ENCODE data around the gene PYHIN1. TPM values are rescaled to one million over a fixed set of nuclear protein-coding genes. Genes with fewer than 3 reads are reported as not detected.

The PYHIN1 gene
- total and polyA plus RNA-seq, 12 donors: 0.07 to 3.1 (median 0.33) TPM; not detected in 7

DNA sequence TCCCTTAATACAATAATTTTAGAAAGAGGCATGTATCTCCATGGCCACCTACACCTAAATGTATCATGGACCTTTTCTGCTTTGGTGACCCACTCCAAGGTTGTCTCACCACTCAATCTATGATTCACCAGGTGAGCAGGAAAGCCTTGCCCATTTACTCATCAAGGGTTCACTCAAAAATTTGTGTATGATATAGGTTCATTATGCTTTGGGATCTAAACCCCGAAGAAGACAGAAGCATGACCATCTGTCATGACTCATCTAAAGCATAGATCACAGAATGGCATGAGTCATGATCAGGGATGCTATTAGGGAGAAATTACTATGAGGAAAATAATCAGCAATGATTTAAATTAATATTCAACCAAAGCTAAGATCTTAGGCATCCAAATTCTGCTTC lies 38.5 kb downstream of the PYHIN1 start:
- H3K27me3 ChIP-seq: no peaks in the 10 kb centered on the region
- TF ChIP-seq, protein P1, sequence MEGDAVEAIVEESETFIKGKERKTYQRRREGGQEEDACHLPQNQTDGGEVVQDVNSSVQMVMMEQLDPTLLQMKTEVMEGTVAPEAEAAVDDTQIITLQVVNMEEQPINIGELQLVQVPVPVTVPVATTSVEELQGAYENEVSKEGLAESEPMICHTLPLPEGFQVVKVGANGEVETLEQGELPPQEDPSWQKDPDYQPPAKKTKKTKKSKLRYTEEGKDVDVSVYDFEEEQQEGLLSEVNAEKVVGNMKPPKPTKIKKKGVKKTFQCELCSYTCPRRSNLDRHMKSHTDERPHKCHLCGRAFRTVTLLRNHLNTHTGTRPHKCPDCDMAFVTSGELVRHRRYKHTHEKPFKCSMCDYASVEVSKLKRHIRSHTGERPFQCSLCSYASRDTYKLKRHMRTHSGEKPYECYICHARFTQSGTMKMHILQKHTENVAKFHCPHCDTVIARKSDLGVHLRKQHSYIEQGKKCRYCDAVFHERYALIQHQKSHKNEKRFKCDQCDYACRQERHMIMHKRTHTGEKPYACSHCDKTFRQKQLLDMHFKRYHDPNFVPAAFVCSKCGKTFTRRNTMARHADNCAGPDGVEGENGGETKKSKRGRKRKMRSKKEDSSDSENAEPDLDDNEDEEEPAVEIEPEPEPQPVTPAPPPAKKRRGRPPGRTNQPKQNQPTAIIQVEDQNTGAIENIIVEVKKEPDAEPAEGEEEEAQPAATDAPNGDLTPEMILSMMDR (IDR thresholded peaks at IDR 0.05): no peak
- DNase-seq: no peak
- H3K36me3 ChIP-seq: no peaks in the 10 kb centered on the region
- WGBS, 2 donors: 88 to 90% methylated on average over 1 of the region's 1 CpG
- peaks cover 0 to 5% (median 0%) of the 10 kb centered on the region in 11 donors for H3K9me3 ChIP-seq
- H3K4me3 ChIP-seq: no peak overlapping the region
- H3K4me1 ChIP-seq: no peaks in the 10 kb centered on the region
- intact Hi-C loops (cut with DNase I): no loop called here
- H3K27ac ChIP-seq: no peak overlapping the region
- no peak for ATAC-seq

- Histone ChIP-seq H3K4me3 (no peak overlapping the region), H3K36me3 (no peaks in the 10 kb centered on the region), H3K27ac (no peak overlapping the region), H3K9me3 (no peaks in the 10 kb centered on the region), H3K4me1 (no peaks in the 10 kb centered on the region), H3K27me3 (no peaks in the 10 kb centered on the region)
- no peak for ATAC-seq
- TF ChIP-seq, protein P1 (IDR thresholded peaks at IDR 0.05): no peak
- no peak for DNase-seq
- intact Hi-C loops (cut with DNase I): no loop called here
These were observed 41.5 kb downstream of the PYHIN1 start for GRCh38 chr1:158972841-158973240.

DNA sequence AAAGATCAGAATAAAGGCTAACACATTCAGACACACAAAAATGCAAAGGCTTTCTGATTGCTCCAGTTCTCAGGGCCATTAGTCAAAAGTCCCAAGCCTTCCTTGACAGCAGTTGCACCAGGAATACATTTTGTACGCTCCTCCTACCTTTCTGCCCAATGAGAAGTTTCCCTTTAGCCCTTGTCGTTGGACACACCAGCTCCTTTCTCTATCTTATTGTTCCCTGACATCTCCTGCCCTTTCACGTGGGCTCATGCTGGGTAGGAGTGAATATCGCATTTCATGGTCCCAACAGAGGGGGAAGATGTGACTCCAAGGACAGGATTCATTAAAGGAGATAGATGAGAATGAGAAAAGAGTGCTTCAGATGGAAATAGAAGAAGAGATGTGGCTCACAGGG lies 44.9 kb downstream of the PYHIN1 start:
- no peaks in the 10 kb centered on the region for H3K36me3 ChIP-seq
- DNase-seq (no peak), ATAC-seq (no peak)
- no peaks in the 10 kb centered on the region for H3K4me1 ChIP-seq
- peaks cover 0 to 16% (median 0%) of the 10 kb centered on the region in 11 donors for H3K9me3 ChIP-seq
- H3K27me3 ChIP-seq: no peaks in the 10 kb centered on the region
- H3K4me3 ChIP-seq: no peak overlapping the region
- WGBS, 2 donors: 32 to 34% methylated on average over 4 of the region's 4 CpGs
- intact Hi-C loops (cut with DNase I): no loop called here
- TF ChIP-seq, protein P1 (IDR thresholded peaks at IDR 0.05): no peak
- no peak overlapping the region for H3K27ac ChIP-seq

- no peak overlapping the region for H3K4me3 ChIP-seq
- peaks cover 0 to 28% (median 5%) of the 10 kb centered on the region in 11 donors for H3K9me3 ChIP-seq
- WGBS, 2 donors: 48 to 49% methylated on average over 2 of the region's 2 CpGs
- H3K27ac ChIP-seq: no peak overlapping the region
- H3K36me3 ChIP-seq: no peaks in the 10 kb centered on the region
- no peaks in the 10 kb centered on the region for H3K4me1 ChIP-seq
- ATAC-seq (no peak), DNase-seq (no peak)
- TF ChIP-seq, protein P1 (IDR thresholded peaks at IDR 0.05): no peak
- no peaks in the 10 kb centered on the region for H3K27me3 ChIP-seq
- intact Hi-C loops (cut with DNase I): no loop called here
These were observed 47.4 kb downstream of the PYHIN1 start for GRCh38 chr1:158978730-158979129.

Data from heart right ventricle (tissue), 16 donors.